ENCODE results near the gene EED. TPM values are rescaled to one million over a fixed set of nuclear protein-coding genes. Genes with fewer than 3 reads are reported as not detected.

Gene EED
- total RNA-seq, 1 experiment from 2014 or later = 27.3 TPM

DNA sequence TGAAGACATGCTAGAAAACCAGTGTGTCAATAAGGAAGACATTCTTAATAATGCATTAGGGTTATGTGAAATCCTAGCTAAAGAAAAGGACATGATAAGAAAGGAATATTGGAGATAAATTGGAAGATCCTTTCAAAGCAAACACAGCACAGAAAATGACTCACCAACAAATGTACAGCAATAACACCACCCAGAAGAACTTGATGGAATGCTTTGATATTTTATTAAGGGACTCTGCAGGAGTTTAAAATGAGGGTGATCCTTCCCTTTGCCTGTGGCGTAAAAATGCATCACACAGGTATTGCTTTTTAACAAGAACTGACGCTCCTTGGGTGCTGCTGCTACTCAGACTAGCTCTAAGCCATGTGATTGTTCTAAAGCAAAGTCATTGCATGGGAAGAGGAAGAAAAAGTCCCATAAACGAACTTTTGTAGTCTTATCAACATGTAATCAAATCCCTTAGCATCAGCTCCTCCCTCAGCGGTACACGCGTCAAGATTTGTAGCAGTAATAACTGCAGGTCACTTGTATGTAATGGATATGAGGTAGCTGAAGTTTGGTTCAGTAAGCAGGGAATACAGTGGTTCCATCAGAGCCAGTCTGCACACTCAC, 48.4 kb upstream of the EED start (continued):
- TF ChIP-seq, protein P1, sequence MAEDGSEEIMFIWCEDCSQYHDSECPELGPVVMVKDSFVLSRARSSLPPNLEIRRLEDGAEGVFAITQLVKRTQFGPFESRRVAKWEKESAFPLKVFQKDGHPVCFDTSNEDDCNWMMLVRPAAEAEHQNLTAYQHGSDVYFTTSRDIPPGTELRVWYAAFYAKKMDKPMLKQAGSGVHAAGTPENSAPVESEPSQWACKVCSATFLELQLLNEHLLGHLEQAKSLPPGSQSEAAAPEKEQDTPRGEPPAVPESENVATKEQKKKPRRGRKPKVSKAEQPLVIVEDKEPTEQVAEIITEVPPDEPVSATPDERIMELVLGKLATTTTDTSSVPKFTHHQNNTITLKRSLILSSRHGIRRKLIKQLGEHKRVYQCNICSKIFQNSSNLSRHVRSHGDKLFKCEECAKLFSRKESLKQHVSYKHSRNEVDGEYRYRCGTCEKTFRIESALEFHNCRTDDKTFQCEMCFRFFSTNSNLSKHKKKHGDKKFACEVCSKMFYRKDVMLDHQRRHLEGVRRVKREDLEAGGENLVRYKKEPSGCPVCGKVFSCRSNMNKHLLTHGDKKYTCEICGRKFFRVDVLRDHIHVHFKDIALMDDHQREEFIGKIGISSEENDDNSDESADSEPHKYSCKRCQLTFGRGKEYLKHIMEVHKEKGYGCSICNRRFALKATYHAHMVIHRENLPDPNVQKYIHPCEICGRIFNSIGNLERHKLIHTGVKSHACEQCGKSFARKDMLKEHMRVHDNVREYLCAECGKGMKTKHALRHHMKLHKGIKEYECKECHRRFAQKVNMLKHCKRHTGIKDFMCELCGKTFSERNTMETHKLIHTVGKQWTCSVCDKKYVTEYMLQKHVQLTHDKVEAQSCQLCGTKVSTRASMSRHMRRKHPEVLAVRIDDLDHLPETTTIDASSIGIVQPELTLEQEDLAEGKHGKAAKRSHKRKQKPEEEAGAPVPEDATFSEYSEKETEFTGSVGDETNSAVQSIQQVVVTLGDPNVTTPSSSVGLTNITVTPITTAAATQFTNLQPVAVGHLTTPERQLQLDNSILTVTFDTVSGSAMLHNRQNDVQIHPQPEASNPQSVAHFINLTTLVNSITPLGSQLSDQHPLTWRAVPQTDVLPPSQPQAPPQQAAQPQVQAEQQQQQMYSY (CRISPR knock-in tag; IDR thresholded peaks at IDR 0.05) = no peak
- no peak for TF ChIP-seq NR1H2 (CRISPR knock-in tag; IDR thresholded peaks at IDR 0.05)
- TF ChIP-seq ETV6 (CRISPR knock-in tag; IDR thresholded peaks at IDR 0.05) = no peak
- TF ChIP-seq ZNF121 (CRISPR knock-in tag; IDR thresholded peaks at IDR 0.05) = no peak
- no peak for TF ChIP-seq NFYB (CRISPR knock-in tag; conservative IDR thresholded peaks at IDR 0.05; ENCODE audit: low read depth)

DNA sequence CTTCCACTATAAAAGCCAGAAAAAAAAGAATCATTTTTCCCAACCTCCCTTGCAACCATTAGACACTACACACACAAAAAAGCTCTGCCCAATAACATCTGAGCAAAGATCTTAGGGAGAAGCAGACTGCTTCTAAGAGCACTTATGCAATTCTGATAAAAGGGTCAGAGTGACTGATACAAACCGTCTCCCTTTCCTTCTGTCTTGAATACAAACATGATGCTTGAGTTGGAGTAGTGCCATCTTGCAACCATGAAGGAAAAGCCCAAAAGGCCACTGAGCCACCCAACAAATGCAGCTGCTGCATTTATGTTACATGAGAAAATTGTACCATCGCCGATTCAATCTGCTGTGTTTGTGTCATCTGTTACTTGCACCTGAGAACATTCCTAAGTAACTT, 47.6 kb upstream of the EED start:
- Mint-ChIP-seq H3K9me3 (no peaks in the 10 kb centered on the region), H3K27me3 (ENCODE audit: low read depth) (peaks cover 8% of the 10 kb centered on the region), H3K27ac (no peak overlapping the region), H3K4me3 (no peak overlapping the region), H3K36me3 (no peaks in the 10 kb centered on the region), H3K4me1 (peaks cover 9% of the 10 kb centered on the region)
- ChIA-PET POLR2A (no interaction called here), CTCF (no interaction called here)
- no peak for ATAC-seq
- TF ChIP-seq IRF2 (CRISPR knock-in tag; IDR thresholded peaks at IDR 0.05; ENCODE audit: borderline replicate concordance, low read depth) (no peak), PRRX2 (CRISPR knock-in tag; IDR thresholded peaks at IDR 0.05) (no peak), FOXP1 (CRISPR knock-in tag; IDR thresholded peaks at IDR 0.05; ENCODE audit: borderline replicate concordance) (no peak), RORB (CRISPR knock-in tag; IDR thresholded peaks at IDR 0.05) (no peak), TP53 (CRISPR knock-in tag; IDR thresholded peaks at IDR 0.05) (no peak), ZNF317 (CRISPR knock-in tag; IDR thresholded peaks at IDR 0.05; ENCODE audit: borderline replicate concordance, low read depth) (no peak), MYBL2 (CRISPR knock-in tag; IDR thresholded peaks at IDR 0.05) (no peak)
- TF ChIP-seq, protein P2, sequence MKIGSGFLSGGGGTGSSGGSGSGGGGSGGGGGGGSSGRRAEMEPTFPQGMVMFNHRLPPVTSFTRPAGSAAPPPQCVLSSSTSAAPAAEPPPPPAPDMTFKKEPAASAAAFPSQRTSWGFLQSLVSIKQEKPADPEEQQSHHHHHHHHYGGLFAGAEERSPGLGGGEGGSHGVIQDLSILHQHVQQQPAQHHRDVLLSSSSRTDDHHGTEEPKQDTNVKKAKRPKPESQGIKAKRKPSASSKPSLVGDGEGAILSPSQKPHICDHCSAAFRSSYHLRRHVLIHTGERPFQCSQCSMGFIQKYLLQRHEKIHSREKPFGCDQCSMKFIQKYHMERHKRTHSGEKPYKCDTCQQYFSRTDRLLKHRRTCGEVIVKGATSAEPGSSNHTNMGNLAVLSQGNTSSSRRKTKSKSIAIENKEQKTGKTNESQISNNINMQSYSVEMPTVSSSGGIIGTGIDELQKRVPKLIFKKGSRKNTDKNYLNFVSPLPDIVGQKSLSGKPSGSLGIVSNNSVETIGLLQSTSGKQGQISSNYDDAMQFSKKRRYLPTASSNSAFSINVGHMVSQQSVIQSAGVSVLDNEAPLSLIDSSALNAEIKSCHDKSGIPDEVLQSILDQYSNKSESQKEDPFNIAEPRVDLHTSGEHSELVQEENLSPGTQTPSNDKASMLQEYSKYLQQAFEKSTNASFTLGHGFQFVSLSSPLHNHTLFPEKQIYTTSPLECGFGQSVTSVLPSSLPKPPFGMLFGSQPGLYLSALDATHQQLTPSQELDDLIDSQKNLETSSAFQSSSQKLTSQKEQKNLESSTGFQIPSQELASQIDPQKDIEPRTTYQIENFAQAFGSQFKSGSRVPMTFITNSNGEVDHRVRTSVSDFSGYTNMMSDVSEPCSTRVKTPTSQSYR (CRISPR knock-in tag; IDR thresholded peaks at IDR 0.05) = no peak
- TF ChIP-seq, protein P3, sequence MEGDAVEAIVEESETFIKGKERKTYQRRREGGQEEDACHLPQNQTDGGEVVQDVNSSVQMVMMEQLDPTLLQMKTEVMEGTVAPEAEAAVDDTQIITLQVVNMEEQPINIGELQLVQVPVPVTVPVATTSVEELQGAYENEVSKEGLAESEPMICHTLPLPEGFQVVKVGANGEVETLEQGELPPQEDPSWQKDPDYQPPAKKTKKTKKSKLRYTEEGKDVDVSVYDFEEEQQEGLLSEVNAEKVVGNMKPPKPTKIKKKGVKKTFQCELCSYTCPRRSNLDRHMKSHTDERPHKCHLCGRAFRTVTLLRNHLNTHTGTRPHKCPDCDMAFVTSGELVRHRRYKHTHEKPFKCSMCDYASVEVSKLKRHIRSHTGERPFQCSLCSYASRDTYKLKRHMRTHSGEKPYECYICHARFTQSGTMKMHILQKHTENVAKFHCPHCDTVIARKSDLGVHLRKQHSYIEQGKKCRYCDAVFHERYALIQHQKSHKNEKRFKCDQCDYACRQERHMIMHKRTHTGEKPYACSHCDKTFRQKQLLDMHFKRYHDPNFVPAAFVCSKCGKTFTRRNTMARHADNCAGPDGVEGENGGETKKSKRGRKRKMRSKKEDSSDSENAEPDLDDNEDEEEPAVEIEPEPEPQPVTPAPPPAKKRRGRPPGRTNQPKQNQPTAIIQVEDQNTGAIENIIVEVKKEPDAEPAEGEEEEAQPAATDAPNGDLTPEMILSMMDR (IDR thresholded peaks at IDR 0.05) = no peak
- TF ChIP-seq, protein P4, sequence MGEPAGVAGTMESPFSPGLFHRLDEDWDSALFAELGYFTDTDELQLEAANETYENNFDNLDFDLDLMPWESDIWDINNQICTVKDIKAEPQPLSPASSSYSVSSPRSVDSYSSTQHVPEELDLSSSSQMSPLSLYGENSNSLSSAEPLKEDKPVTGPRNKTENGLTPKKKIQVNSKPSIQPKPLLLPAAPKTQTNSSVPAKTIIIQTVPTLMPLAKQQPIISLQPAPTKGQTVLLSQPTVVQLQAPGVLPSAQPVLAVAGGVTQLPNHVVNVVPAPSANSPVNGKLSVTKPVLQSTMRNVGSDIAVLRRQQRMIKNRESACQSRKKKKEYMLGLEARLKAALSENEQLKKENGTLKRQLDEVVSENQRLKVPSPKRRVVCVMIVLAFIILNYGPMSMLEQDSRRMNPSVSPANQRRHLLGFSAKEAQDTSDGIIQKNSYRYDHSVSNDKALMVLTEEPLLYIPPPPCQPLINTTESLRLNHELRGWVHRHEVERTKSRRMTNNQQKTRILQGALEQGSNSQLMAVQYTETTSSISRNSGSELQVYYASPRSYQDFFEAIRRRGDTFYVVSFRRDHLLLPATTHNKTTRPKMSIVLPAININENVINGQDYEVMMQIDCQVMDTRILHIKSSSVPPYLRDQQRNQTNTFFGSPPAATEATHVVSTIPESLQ (CRISPR knock-in tag; IDR thresholded peaks at IDR 0.05) = no peak
- DNase-seq (ENCODE audit: low spot score) = no peak
